ENCODE data around the gene NPHP4.
"Not testable (repeated sequence)": the region's sequence is repeated elsewhere in the genome, so short reads cannot be mapped to it uniquely, and the experiment has no call there.

The NPHP4 gene

DNA sequence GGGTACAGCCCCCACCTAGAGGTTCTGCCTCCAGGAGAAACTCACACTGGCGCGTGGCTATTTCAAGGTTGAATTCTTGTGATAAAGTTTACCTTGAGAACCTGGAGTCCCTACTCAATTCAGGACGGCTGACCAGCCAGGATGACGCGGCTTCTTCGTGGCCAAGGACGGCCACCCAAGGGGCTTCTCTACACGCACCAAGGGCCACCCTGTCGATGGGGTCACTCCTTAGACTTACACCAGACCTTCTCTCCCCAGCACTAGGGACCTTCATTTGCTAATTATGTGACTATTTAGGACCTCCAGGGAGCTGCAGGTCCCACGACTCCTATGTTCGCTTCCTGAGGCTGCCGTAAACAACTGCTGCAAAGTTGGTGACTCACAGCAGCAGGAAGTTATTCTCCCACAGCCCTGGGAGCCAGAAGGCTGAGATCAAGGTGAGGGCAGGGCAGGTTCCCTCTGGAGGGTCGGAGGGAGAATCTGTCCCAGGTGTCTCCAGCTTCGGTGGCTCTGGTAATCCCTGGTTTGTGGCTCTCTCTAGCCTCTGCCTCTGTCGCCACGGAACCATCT lies 135.9 kb downstream of the NPHP4 start:
- H3K9ac ChIP-seq (ENCODE audit: low read length), result no peak overlapping the region
- H3K9me3 ChIP-seq (ENCODE audit: low read length), result no peaks in the 10 kb centered on the region
- no peaks in the 10 kb centered on the region for H3K9me2 ChIP-seq (ENCODE audit: low read depth, low read length)
- no peak overlapping the region for H3K27ac ChIP-seq (ENCODE audit: low read depth, low read length, poor library complexity, severe bottlenecking)
- H2AFZ ChIP-seq (ENCODE audit: low read length), result no peak overlapping the region
- TF ChIP-seq EZH2 (IDR thresholded peaks at IDR 0.05; ENCODE audit: borderline replicate concordance, low read length) (no peak), CTCF (IDR thresholded peaks at IDR 0.05; ENCODE audit: low read length) (no peak)
- no peaks in the 10 kb centered on the region for H3K79me2 ChIP-seq (ENCODE audit: insufficient read depth, low read length)
- H3K4me2 ChIP-seq (ENCODE audit: low read length), result no peak overlapping the region
- H3K27me3 ChIP-seq (ENCODE audit: insufficient read depth, low read length), result peaks cover 4% of the 10 kb centered on the region; the same call in 1 of the 2 replicates
- no peaks in the 10 kb centered on the region for H3F3A ChIP-seq (ENCODE audit: insufficient read depth, low read length)
- H3K4me1 ChIP-seq (ENCODE audit: insufficient read depth, low read length, severe bottlenecking), result no peaks in the 10 kb centered on the region
- H4K20me1 ChIP-seq (ENCODE audit: insufficient read depth, low read length), result no peaks in the 10 kb centered on the region
- no peak overlapping the region for H3K4me3 ChIP-seq (ENCODE audit: low read depth, low read length, poor library complexity, severe bottlenecking)
- no peaks in the 10 kb centered on the region; the same call in 1 of the 2 replicates for H3K36me3 ChIP-seq (ENCODE audit: insufficient read depth, low read length)

- TF ChIP-seq EZH2 (IDR thresholded peaks at IDR 0.05; ENCODE audit: borderline replicate concordance, low read length) (no peak), CTCF (IDR thresholded peaks at IDR 0.05; ENCODE audit: low read length) (no peak)
- no peaks in the 10 kb centered on the region for H3K4me1 ChIP-seq (ENCODE audit: insufficient read depth, low read length, severe bottlenecking)
- no peak overlapping the region for H3K4me3 ChIP-seq (ENCODE audit: low read depth, low read length, poor library complexity, severe bottlenecking)
- no peaks in the 10 kb centered on the region for H3K79me2 ChIP-seq (ENCODE audit: insufficient read depth, low read length)
- H3K4me2 ChIP-seq (ENCODE audit: low read length), result no peak overlapping the region
- no peaks in the 10 kb centered on the region for H3K9me3 ChIP-seq (ENCODE audit: low read length)
- no peaks in the 10 kb centered on the region for H3K9me2 ChIP-seq (ENCODE audit: low read depth, low read length)
- no peaks in the 10 kb centered on the region for H4K20me1 ChIP-seq (ENCODE audit: insufficient read depth, low read length)
- no peaks in the 10 kb centered on the region for H3F3A ChIP-seq (ENCODE audit: insufficient read depth, low read length)
- H3K9ac ChIP-seq (ENCODE audit: low read length), result no peak overlapping the region
- H3K27ac ChIP-seq (ENCODE audit: low read depth, low read length, poor library complexity, severe bottlenecking), result no peak overlapping the region
- H3K27me3 ChIP-seq (ENCODE audit: insufficient read depth, low read length), result peaks cover 4% of the 10 kb centered on the region; the same call in 1 of the 2 replicates
- no peak overlapping the region for H2AFZ ChIP-seq (ENCODE audit: low read length)
- no peaks in the 10 kb centered on the region; the same call in 1 of the 2 replicates for H3K36me3 ChIP-seq (ENCODE audit: insufficient read depth, low read length)
Measured at GRCh38 chr1:5855196-5855897, 136.9 kb downstream of the NPHP4 start.

- TF ChIP-seq EZH2 (IDR thresholded peaks at IDR 0.05; ENCODE audit: borderline replicate concordance, low read length) (no peak), CTCF (IDR thresholded peaks at IDR 0.05; ENCODE audit: low read length) (no peak)
- no peak overlapping the region for H3K9ac ChIP-seq (ENCODE audit: low read length)
- H3K27me3 ChIP-seq (ENCODE audit: insufficient read depth, low read length), result peaks cover 4% of the 10 kb centered on the region; the same call in 1 of the 2 replicates
Measured at GRCh38 chr1:5854754-5855153, 137.5 kb downstream of the NPHP4 start.

DNA sequence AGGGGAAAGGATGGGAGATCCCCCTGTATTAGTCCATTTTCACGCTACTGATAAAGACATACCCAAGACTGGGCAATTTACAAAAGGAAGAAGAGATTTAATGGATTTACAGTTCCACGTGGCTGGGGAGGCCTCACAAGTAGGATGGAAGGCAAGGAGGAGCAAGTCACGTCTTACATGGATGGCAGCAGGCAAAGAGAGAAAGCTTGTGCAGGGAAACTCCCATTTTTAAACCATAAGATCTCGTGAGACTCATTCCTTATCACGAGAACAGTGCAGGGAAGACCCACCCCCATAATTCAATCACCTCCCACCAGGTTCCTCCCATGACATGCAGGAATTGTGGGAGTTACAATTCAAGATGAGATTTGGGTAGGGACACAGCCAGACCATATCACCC lies 138.4 kb downstream of the NPHP4 start:
- H3K4me3 ChIP-seq (ENCODE audit: low read depth, low read length, poor library complexity, severe bottlenecking); H2AFZ ChIP-seq (ENCODE audit: low read length); H3K9me2 ChIP-seq (ENCODE audit: low read depth, low read length); H4K20me1 ChIP-seq (ENCODE audit: insufficient read depth, low read length); H3K27me3 ChIP-seq (ENCODE audit: insufficient read depth, low read length); H3K9me3 ChIP-seq (ENCODE audit: low read length); H3K9ac ChIP-seq (ENCODE audit: low read length); H3K27ac ChIP-seq (ENCODE audit: low read depth, low read length, poor library complexity, severe bottlenecking); H3K4me2 ChIP-seq (ENCODE audit: low read length); H3K36me3 ChIP-seq (ENCODE audit: insufficient read depth, low read length); H3F3A ChIP-seq (ENCODE audit: insufficient read depth, low read length); H3K4me1 ChIP-seq (ENCODE audit: insufficient read depth, low read length, severe bottlenecking); H3K79me2 ChIP-seq (ENCODE audit: insufficient read depth, low read length): not testable (repeated sequence)

More at GRCh38 chr1:5854754-5855153, 137.5 kb downstream of the NPHP4 start:
- no peak overlapping the region for H3K4me3 ChIP-seq (ENCODE audit: low read depth, low read length, poor library complexity, severe bottlenecking)
- no peak overlapping the region for H2AFZ ChIP-seq (ENCODE audit: low read length)
- no peaks in the 10 kb centered on the region for H4K20me1 ChIP-seq (ENCODE audit: insufficient read depth, low read length)
- H3K27ac ChIP-seq (ENCODE audit: low read depth, low read length, poor library complexity, severe bottlenecking), result no peak overlapping the region
- no peak overlapping the region for H3K4me2 ChIP-seq (ENCODE audit: low read length)
- H3K9me3 ChIP-seq (ENCODE audit: low read length), result no peaks in the 10 kb centered on the region
- H3K79me2 ChIP-seq (ENCODE audit: insufficient read depth, low read length), result no peaks in the 10 kb centered on the region
- no peaks in the 10 kb centered on the region for H3F3A ChIP-seq (ENCODE audit: insufficient read depth, low read length)
- no peaks in the 10 kb centered on the region; the same call in 1 of the 2 replicates for H3K36me3 ChIP-seq (ENCODE audit: insufficient read depth, low read length)
- no peaks in the 10 kb centered on the region for H3K4me1 ChIP-seq (ENCODE audit: insufficient read depth, low read length, severe bottlenecking)
- no peaks in the 10 kb centered on the region for H3K9me2 ChIP-seq (ENCODE audit: low read depth, low read length)

Data from OCI-LY1 (cell line).